Uterus (tissue), 2 donors: ENCODE measurements around the gene PLEK2.

ENCODE experiments used
- CTCF ChIP-seq, 4 experiments: fragments of 200-600 bp in 2 of 4; fragments of 450-650 bp in 2 of 4; sonication (generic) in 2 of 4; IDR thresholded peaks; one replicate each; pipeline ENCODE4 v1.5.1; 2016 to 2019; ENCODE audit warnings: antibody characterized with exemption in 4 of 4, mild to moderate bottlenecking in 2 of 4, moderate library complexity in 1 of 4
- POLR2A ChIP-seq, 2 donors: fragments of 450-650 bp; IDR thresholded peaks; one replicate each; pipeline ENCODE4 v1.6.1; 2016; ENCODE audit warnings: antibody characterized with exemption in 2 of 2, mild to moderate bottlenecking in 1 of 2, moderate library complexity in 1 of 2

GRCh38 chr14:67373347-67373746 is 38.6 kb downstream of the PLEK2 start:
- TF ChIP-seq CTCF (IDR thresholded peaks at IDR 0.05) (no peak), POLR2A (IDR thresholded peaks at IDR 0.05) (no peak)
